H1 (cell line): ENCODE data around the gene SLC44A1.

ENCODE experiments used
- ATF2 ChIP-seq: IDR thresholded peaks from 2 replicates; pipeline ENCODE4 v1.6.1; 2012; ENCODE audit warnings: low read length, inconsistent platforms
- EP300 ChIP-seq, 2 experiments: IDR thresholded peaks; 1 replicate in 1 of 2; 2 replicates in 1 of 2; pipeline ENCODE4 v1.6.1; 2011 to 2012; ENCODE audit warnings: low read depth in 2 of 2, low read length in 2 of 2, mild to moderate bottlenecking in 2 of 2, borderline replicate concordance in 1 of 2, inconsistent platforms in 1 of 2, moderate library complexity in 1 of 2
- EZH2 ChIP-seq: fragments of 200-600 bp; sonication (generic); IDR thresholded peaks from 2 replicates; pipeline ENCODE4 v1.7.1; 2012; ENCODE audit warnings: low read depth, mild to moderate bottlenecking, moderate library complexity, low read length, inconsistent platforms; ENCODE audit not compliant: severe bottlenecking
- MAX ChIP-seq: IDR thresholded peaks from 2 replicates; pipeline ENCODE4 v1.6.1; 2012; ENCODE audit warnings: inconsistent platforms
- POLR2A ChIP-seq, 2 experiments: IDR thresholded peaks; 1 replicate in 1 of 2; 2 replicates in 1 of 2; pipeline ENCODE4 v1.6.1; 2011; ENCODE audit warnings: low read depth in 2 of 2, low read length in 2 of 2, mild to moderate bottlenecking in 2 of 2; ENCODE audit errors: control extremely low read depth in 1 of 2
- POU5F1 ChIP-seq: IDR thresholded peaks from 2 replicates; pipeline ENCODE4 v1.6.1; 2011; ENCODE audit warnings: low read depth, mild to moderate bottlenecking, low read length, moderate library complexity
- RBBP5 ChIP-seq: IDR thresholded peaks from 2 replicates; pipeline ENCODE4 v1.7.1; 2012; ENCODE audit warnings: low read depth, mild to moderate bottlenecking, inconsistent platforms, low read length, moderate library complexity, borderline replicate concordance
- SP1 ChIP-seq: IDR thresholded peaks from 2 replicates; pipeline ENCODE4 v1.6.1; 2011; ENCODE audit warnings: low read depth, low read length
- TAF1 ChIP-seq: IDR thresholded peaks from 2 replicates; pipeline ENCODE4 v1.6.1; 2011; ENCODE audit warnings: mild to moderate bottlenecking, low read depth, low read length
- USF2 ChIP-seq: IDR thresholded peaks from 2 replicates; pipeline ENCODE4 v1.6.1; 2011; ENCODE audit warnings: low read length, improper control_type of control experiment
- ZNF274 ChIP-seq: IDR thresholded peaks from 2 replicates; pipeline ENCODE4 v1.7.0; 2012; ENCODE audit warnings: low read length, borderline replicate concordance; ENCODE audit errors: extremely low read depth
- TF ChIP-seq, protein P1 (sequence below), 3 experiments: IDR thresholded peaks; 1 replicate in 2 of 3; 2 replicates in 1 of 3; pipeline versions ENCODE4 v1.5.1 to v1.6.1; 2011; ENCODE audit warnings: low read length in 3 of 3, mild to moderate bottlenecking in 3 of 3, inconsistent platforms in 2 of 3, low read depth in 1 of 3, moderate library complexity in 1 of 3; ENCODE audit not compliant: insufficient read depth in 1 of 3; ENCODE audit errors: control extremely low read depth in 1 of 3

- TF ChIP-seq EZH2 (no peak), MAX (no peak), RBBP5 (no peak), USF2 (no peak), POLR2A (IDR thresholded peaks at IDR 0.05; ENCODE audit: control extremely low read depth in 1 of 2, low read depth in 2 of 2, low read length in 2 of 2) (no peak), ATF2 (no peak), POU5F1 (no peak), TAF1 (no peak), SP1 (no peak), EP300 (IDR thresholded peaks at IDR 0.05; ENCODE audit: borderline replicate concordance in 1 of 2, low read depth in 2 of 2, low read length in 2 of 2) (no peak), ZNF274 (no peak)
- TF ChIP-seq, protein P1, sequence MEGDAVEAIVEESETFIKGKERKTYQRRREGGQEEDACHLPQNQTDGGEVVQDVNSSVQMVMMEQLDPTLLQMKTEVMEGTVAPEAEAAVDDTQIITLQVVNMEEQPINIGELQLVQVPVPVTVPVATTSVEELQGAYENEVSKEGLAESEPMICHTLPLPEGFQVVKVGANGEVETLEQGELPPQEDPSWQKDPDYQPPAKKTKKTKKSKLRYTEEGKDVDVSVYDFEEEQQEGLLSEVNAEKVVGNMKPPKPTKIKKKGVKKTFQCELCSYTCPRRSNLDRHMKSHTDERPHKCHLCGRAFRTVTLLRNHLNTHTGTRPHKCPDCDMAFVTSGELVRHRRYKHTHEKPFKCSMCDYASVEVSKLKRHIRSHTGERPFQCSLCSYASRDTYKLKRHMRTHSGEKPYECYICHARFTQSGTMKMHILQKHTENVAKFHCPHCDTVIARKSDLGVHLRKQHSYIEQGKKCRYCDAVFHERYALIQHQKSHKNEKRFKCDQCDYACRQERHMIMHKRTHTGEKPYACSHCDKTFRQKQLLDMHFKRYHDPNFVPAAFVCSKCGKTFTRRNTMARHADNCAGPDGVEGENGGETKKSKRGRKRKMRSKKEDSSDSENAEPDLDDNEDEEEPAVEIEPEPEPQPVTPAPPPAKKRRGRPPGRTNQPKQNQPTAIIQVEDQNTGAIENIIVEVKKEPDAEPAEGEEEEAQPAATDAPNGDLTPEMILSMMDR (IDR thresholded peaks at IDR 0.05; ENCODE audit: control extremely low read depth in 1 of 3, insufficient read depth in 1 of 3, low read depth in 1 of 3, low read length in 3 of 3): no peak
Observed at GRCh38 chr9:105455836-105456475, 211.5 kb downstream of the SLC44A1 start.
